WTC11 (cell line): ENCODE data around the gene RNF43.

Source experiments
- SMAD3 ChIP-seq: sonication (generic); formaldehyde crosslinking; IDR thresholded peaks from 2 replicates; pipeline ENCODE4 v1.8.0; 2022; ENCODE audit warnings: missing genetic modification reagents, mild to moderate bottlenecking, borderline replicate concordance
- TF ChIP-seq, protein P1 (sequence below): sonication (generic); formaldehyde crosslinking; IDR thresholded peaks from 2 replicates; pipeline ENCODE4 v1.8.1; 2023; ENCODE audit warnings: mild to moderate bottlenecking, missing genetic modification reagents, moderate library complexity
- TF ChIP-seq, protein P2 (sequence below): fragments of 200-600 bp; IDR thresholded peaks from 2 replicates; pipeline ENCODE4 v1.8.0; 2022; ENCODE audit warnings: antibody characterized with exemption

DNA sequence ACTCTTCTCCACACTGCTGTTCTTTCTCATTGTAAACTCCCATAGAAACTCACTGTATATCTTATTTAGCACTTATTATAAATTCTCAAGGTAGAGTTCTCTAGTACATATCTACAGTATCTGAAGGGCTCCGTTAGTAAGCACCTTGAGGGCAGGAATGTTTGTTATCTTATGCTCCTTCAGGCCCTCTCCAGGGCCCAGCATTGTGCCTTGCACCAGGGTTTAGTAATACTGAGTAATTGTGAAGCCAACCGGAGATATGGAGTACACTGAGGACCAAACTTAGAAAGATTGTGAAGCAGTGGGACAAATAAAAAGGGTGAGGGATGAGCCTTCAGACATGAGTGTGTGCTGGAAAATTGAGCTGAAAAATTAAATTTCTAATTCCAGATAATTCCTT, 26.4 kb downstream of the RNF43 start:
- no peak for TF ChIP-seq SMAD3
- TF ChIP-seq, protein P1, sequence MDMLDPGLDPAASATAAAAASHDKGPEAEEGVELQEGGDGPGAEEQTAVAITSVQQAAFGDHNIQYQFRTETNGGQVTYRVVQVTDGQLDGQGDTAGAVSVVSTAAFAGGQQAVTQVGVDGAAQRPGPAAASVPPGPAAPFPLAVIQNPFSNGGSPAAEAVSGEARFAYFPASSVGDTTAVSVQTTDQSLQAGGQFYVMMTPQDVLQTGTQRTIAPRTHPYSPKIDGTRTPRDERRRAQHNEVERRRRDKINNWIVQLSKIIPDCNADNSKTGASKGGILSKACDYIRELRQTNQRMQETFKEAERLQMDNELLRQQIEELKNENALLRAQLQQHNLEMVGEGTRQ (CRISPR knock-in tag) = no peak
- TF ChIP-seq, protein P2, sequence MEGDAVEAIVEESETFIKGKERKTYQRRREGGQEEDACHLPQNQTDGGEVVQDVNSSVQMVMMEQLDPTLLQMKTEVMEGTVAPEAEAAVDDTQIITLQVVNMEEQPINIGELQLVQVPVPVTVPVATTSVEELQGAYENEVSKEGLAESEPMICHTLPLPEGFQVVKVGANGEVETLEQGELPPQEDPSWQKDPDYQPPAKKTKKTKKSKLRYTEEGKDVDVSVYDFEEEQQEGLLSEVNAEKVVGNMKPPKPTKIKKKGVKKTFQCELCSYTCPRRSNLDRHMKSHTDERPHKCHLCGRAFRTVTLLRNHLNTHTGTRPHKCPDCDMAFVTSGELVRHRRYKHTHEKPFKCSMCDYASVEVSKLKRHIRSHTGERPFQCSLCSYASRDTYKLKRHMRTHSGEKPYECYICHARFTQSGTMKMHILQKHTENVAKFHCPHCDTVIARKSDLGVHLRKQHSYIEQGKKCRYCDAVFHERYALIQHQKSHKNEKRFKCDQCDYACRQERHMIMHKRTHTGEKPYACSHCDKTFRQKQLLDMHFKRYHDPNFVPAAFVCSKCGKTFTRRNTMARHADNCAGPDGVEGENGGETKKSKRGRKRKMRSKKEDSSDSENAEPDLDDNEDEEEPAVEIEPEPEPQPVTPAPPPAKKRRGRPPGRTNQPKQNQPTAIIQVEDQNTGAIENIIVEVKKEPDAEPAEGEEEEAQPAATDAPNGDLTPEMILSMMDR = no peak
